Measurements from ENCODE around the gene NKAIN2.

The NKAIN2 gene

DNA sequence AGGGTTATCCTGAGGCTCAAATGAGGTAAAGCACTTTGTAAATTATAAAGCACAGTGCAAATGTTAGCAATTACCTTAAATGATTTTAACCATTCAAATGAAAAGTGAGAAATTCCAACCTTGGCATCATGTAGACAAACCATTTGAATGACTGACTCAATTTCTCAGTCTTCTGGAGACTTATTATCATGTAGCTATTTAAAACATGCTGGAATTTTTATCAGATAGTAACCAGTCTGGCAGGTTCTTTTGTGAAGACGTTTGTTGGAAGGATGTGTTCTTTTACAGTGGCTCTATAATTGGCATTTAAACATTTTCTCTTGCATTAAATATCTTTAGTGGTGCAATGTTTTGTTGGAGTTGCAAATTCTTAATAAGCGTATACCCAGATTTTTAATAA is 386.6 kb downstream of the NKAIN2 start:
- Histone ChIP-seq H3K79me1 (ENCODE audit: low read length) (no peaks in the 10 kb centered on the region), H2AK5ac (ENCODE audit: low read length) (no peak overlapping the region), H2BK15ac (replicated peaks; ENCODE audit: low read depth) (no peak overlapping the region), H2BK120ac (ENCODE audit: low read depth, low read length) (no peak overlapping the region), H4K8ac (ENCODE audit: low read depth, low read length) (no peak overlapping the region), H3K23ac (ENCODE audit: low read length) (no peak overlapping the region), H4K5ac (ENCODE audit: low read length) (no peak overlapping the region), H3K4me3 (ENCODE audit: low read length) (no peak overlapping the region), H3K4me2 (ENCODE audit: low read length) (no peak overlapping the region), H3K18ac (ENCODE audit: low read length) (no peak overlapping the region), H3K36me3 (ENCODE audit: control insufficient read depth, insufficient read depth, low read length) (no peaks in the 10 kb centered on the region), H2BK5ac (ENCODE audit: low read length) (no peak overlapping the region), H3K9ac (ENCODE audit: low read length) (no peak overlapping the region), H3K56ac (ENCODE audit: low read length) (no peak overlapping the region), H3K4me1 (ENCODE audit: control insufficient read depth, low read depth, low read length) (no peaks in the 10 kb centered on the region), H3K27me3 (ENCODE audit: insufficient read depth, low read length, poor library complexity) (no peaks in the 10 kb centered on the region), H3K4ac (ENCODE audit: low read depth, low read length) (no peak overlapping the region), H3K27ac (ENCODE audit: low read depth, low read length) (no peak overlapping the region), H3K79me2 (ENCODE audit: control insufficient read depth, insufficient read depth, low read length) (no peaks in the 10 kb centered on the region)
- WGBS (ENCODE audit: extremely low coverage, insufficient coverage, low lambda C conversion rate): no CpG with 5 or more reads among the region's 2 CpGs
- DNase-seq: peak; percentile 65

- H3K9ac ChIP-seq (ENCODE audit: low read length): no peak overlapping the region
- H4K5ac ChIP-seq (ENCODE audit: low read length): no peak overlapping the region
- no peak overlapping the region for H2BK15ac ChIP-seq (replicated peaks; ENCODE audit: low read depth)
- H4K8ac ChIP-seq (ENCODE audit: low read depth, low read length): no peak overlapping the region
- no CpG with 5 or more reads among the region's 8 CpGs for WGBS (ENCODE audit: extremely low coverage, insufficient coverage, low lambda C conversion rate)
- H2BK5ac ChIP-seq (ENCODE audit: low read length): no peak overlapping the region
- no peak overlapping the region for H3K56ac ChIP-seq (ENCODE audit: low read length)
- H3K4me1 ChIP-seq (ENCODE audit: control insufficient read depth, low read depth, low read length): no peaks in the 10 kb centered on the region
- H3K4ac ChIP-seq (ENCODE audit: low read depth, low read length): no peak overlapping the region
- no peak overlapping the region for H3K18ac ChIP-seq (ENCODE audit: low read length)
- no peak overlapping the region for H3K27ac ChIP-seq (ENCODE audit: low read depth, low read length)
- no peak overlapping the region for H3K4me3 ChIP-seq (ENCODE audit: low read length)
- H2AK5ac ChIP-seq (ENCODE audit: low read length): no peak overlapping the region
- H3K27me3 ChIP-seq (ENCODE audit: insufficient read depth, low read length, poor library complexity): no peaks in the 10 kb centered on the region
- H3K4me2 ChIP-seq (ENCODE audit: low read length): no peak overlapping the region
- H3K36me3 ChIP-seq (ENCODE audit: control insufficient read depth, insufficient read depth, low read length): no peaks in the 10 kb centered on the region
- H3K23ac ChIP-seq (ENCODE audit: low read length): no peak overlapping the region
- H3K79me1 ChIP-seq (ENCODE audit: low read length): no peaks in the 10 kb centered on the region
- H2BK120ac ChIP-seq (ENCODE audit: low read depth, low read length): no peak overlapping the region
- H3K79me2 ChIP-seq (ENCODE audit: control insufficient read depth, insufficient read depth, low read length): no peaks in the 10 kb centered on the region
- no peak for DNase-seq
Measured at GRCh38 chr6:124193132-124193531, 389.5 kb downstream of the NKAIN2 start.

DNA sequence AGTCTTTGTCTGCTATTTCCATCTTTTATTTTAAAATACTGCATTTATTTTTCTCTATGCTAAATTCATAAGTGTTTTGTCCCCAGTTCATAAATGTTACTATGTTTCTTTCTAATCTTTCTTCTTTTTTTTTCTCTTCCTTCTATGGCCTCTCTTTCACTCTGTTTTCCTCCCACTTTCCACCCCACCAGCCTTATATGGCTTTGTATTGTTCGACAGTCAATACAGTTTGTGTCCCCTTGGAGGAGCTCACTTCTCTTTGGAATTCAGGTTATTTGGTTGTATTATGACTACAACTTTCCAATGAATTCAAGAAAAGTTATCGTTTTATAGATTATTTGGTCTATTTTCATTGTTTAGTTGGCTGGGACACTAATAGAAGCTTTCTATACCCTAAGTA is 393.5 kb downstream of the NKAIN2 start:
- Histone ChIP-seq H3K18ac (ENCODE audit: low read length) (no peak overlapping the region), H3K4me3 (ENCODE audit: low read length) (no peak overlapping the region), H3K4me1 (ENCODE audit: control insufficient read depth, low read depth, low read length) (no peaks in the 10 kb centered on the region), H2BK120ac (ENCODE audit: low read depth, low read length) (no peak overlapping the region), H3K4me2 (ENCODE audit: low read length) (no peak overlapping the region), H3K27ac (ENCODE audit: low read depth, low read length) (no peak overlapping the region), H4K8ac (ENCODE audit: low read depth, low read length) (no peak overlapping the region), H3K23ac (ENCODE audit: low read length) (no peak overlapping the region), H3K56ac (ENCODE audit: low read length) (no peak overlapping the region), H3K4ac (ENCODE audit: low read depth, low read length) (no peak overlapping the region), H4K5ac (ENCODE audit: low read length) (no peak overlapping the region), H3K79me2 (ENCODE audit: control insufficient read depth, insufficient read depth, low read length) (no peaks in the 10 kb centered on the region), H3K9ac (ENCODE audit: low read length) (no peak overlapping the region), H3K79me1 (ENCODE audit: low read length) (no peaks in the 10 kb centered on the region), H3K27me3 (ENCODE audit: insufficient read depth, low read length, poor library complexity) (no peaks in the 10 kb centered on the region), H2BK15ac (replicated peaks; ENCODE audit: low read depth) (no peak overlapping the region), H2BK5ac (ENCODE audit: low read length) (no peak overlapping the region), H3K36me3 (ENCODE audit: control insufficient read depth, insufficient read depth, low read length) (no peaks in the 10 kb centered on the region), H2AK5ac (ENCODE audit: low read length) (no peak overlapping the region)
- no CpG with 5 or more reads among the region's 2 CpGs for WGBS (ENCODE audit: extremely low coverage, insufficient coverage, low lambda C conversion rate)
- peak; percentile 43 for DNase-seq

- no peaks in the 10 kb centered on the region for H3K4me1 ChIP-seq (ENCODE audit: control insufficient read depth, low read depth, low read length)
- H3K4ac ChIP-seq (ENCODE audit: low read depth, low read length): no peak overlapping the region
- no peak overlapping the region for H2AK5ac ChIP-seq (ENCODE audit: low read length)
- no peak overlapping the region for H3K4me2 ChIP-seq (ENCODE audit: low read length)
- H3K4me3 ChIP-seq (ENCODE audit: low read length): no peak overlapping the region
- H3K79me1 ChIP-seq (ENCODE audit: low read length): no peaks in the 10 kb centered on the region
- H3K56ac ChIP-seq (ENCODE audit: low read length): no peak overlapping the region
- H3K27ac ChIP-seq (ENCODE audit: low read depth, low read length): no peak overlapping the region
- no peak overlapping the region for H2BK5ac ChIP-seq (ENCODE audit: low read length)
- no peak overlapping the region for H3K18ac ChIP-seq (ENCODE audit: low read length)
- H3K36me3 ChIP-seq (ENCODE audit: control insufficient read depth, insufficient read depth, low read length): no peaks in the 10 kb centered on the region
- DNase-seq: no peak
- H2BK120ac ChIP-seq (ENCODE audit: low read depth, low read length): no peak overlapping the region
- no peak overlapping the region for H3K23ac ChIP-seq (ENCODE audit: low read length)
- H4K8ac ChIP-seq (ENCODE audit: low read depth, low read length): no peak overlapping the region
- WGBS (ENCODE audit: extremely low coverage, insufficient coverage, low lambda C conversion rate): no CpG with 5 or more reads among the region's 3 CpGs
- H3K27me3 ChIP-seq (ENCODE audit: insufficient read depth, low read length, poor library complexity): no peaks in the 10 kb centered on the region
- no peaks in the 10 kb centered on the region for H3K79me2 ChIP-seq (ENCODE audit: control insufficient read depth, insufficient read depth, low read length)
- no peak overlapping the region for H3K9ac ChIP-seq (ENCODE audit: low read length)
- H2BK15ac ChIP-seq (replicated peaks; ENCODE audit: low read depth): no peak overlapping the region
- H4K5ac ChIP-seq (ENCODE audit: low read length): no peak overlapping the region
Measured at GRCh38 chr6:124199286-124199685, 395.6 kb downstream of the NKAIN2 start.

DNA sequence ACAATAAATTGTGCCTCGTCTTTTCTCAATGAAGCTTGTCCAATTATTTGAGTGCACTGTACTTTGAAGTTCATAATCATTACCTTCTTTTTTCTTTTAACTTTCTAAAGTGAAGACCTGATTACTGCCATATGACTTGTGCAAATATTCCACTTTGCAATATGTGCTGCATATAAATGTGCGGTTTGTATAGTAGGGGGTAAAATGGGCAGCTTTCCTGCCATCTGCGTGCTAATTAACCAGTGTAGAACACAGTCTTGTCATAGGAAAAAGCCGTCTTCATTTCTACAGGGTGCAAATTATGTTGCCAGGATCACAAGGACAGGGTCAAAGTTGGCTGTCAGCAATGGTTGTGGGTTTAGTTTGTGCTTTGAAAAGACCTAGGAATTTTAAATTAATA is 397.0 kb downstream of the NKAIN2 start:
- Histone ChIP-seq H3K4me2 (ENCODE audit: low read length) (no peak overlapping the region), H3K23ac (ENCODE audit: low read length) (no peak overlapping the region), H3K27ac (ENCODE audit: low read depth, low read length) (no peak overlapping the region), H2BK120ac (ENCODE audit: low read depth, low read length) (no peak overlapping the region), H3K18ac (ENCODE audit: low read length) (no peak overlapping the region), H4K5ac (ENCODE audit: low read length) (no peak overlapping the region), H2BK5ac (ENCODE audit: low read length) (no peak overlapping the region), H2BK15ac (replicated peaks; ENCODE audit: low read depth) (no peak overlapping the region), H3K56ac (ENCODE audit: low read length) (no peak overlapping the region), H2AK5ac (ENCODE audit: low read length) (no peak overlapping the region), H3K4me3 (ENCODE audit: low read length) (no peak overlapping the region), H4K8ac (ENCODE audit: low read depth, low read length) (no peak overlapping the region), H3K27me3 (ENCODE audit: insufficient read depth, low read length, poor library complexity) (no peaks in the 10 kb centered on the region), H3K36me3 (ENCODE audit: control insufficient read depth, insufficient read depth, low read length) (no peaks in the 10 kb centered on the region), H3K9ac (ENCODE audit: low read length) (no peak overlapping the region), H3K79me2 (ENCODE audit: control insufficient read depth, insufficient read depth, low read length) (no peaks in the 10 kb centered on the region), H3K79me1 (ENCODE audit: low read length) (no peaks in the 10 kb centered on the region), H3K4me1 (ENCODE audit: control insufficient read depth, low read depth, low read length) (no peaks in the 10 kb centered on the region), H3K4ac (ENCODE audit: low read depth, low read length) (no peak overlapping the region)
- no peak for DNase-seq
- WGBS (ENCODE audit: extremely low coverage, insufficient coverage, low lambda C conversion rate): no CpG with 5 or more reads among the region's 4 CpGs

DNA sequence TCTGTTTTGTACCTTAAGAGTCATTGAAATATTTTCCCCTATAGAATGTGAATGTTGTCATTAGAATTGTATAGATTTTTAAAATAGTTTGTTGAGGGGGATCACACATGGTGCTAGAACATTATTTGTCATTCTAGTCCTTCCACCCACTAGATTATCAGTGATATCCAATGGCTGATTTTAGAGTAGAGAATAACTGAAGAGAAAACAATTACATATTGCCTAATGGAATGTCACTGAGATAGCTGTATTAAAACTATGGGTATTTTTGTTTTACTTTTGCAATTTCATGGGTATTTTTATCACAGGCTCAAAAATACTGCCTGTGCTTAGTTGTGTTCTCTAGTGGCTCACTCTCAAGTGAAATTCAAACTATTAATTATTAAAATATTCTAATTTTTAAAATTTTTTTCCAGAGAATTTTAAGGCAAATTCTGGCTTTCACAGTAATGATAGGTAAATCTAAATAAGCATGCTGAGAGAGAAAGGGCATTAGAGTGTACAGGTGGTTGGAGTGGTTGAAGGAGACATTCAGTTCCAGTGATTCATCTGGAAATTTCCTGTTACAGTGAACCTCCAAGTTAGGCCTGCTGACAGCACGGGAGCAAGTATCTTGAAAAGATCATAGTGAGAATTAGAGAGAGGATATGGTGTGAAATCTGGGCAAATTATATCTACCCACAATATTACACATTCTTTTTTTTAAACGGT is 399.6 kb downstream of the NKAIN2 start:
- Histone ChIP-seq H3K79me1 (ENCODE audit: low read length) (no peaks in the 10 kb centered on the region), H3K4me1 (ENCODE audit: control insufficient read depth, low read depth, low read length) (no peaks in the 10 kb centered on the region), H3K9ac (ENCODE audit: low read length) (no peak overlapping the region), H3K4me2 (ENCODE audit: low read length) (no peak overlapping the region), H2BK120ac (ENCODE audit: low read depth, low read length) (no peak overlapping the region), H3K23ac (ENCODE audit: low read length) (no peak overlapping the region), H2BK15ac (replicated peaks; ENCODE audit: low read depth) (no peak overlapping the region), H3K4me3 (ENCODE audit: low read length) (no peak overlapping the region), H4K5ac (ENCODE audit: low read length) (no peak overlapping the region), H2AK5ac (ENCODE audit: low read length) (no peak overlapping the region), H3K79me2 (ENCODE audit: control insufficient read depth, insufficient read depth, low read length) (no peaks in the 10 kb centered on the region), H3K18ac (ENCODE audit: low read length) (no peak overlapping the region), H3K36me3 (ENCODE audit: control insufficient read depth, insufficient read depth, low read length) (no peaks in the 10 kb centered on the region), H3K4ac (ENCODE audit: low read depth, low read length) (no peak overlapping the region), H2BK5ac (ENCODE audit: low read length) (no peak overlapping the region), H3K27ac (ENCODE audit: low read depth, low read length) (no peak overlapping the region), H3K56ac (ENCODE audit: low read length) (no peak overlapping the region), H4K8ac (ENCODE audit: low read depth, low read length) (no peak overlapping the region), H3K27me3 (ENCODE audit: insufficient read depth, low read length, poor library complexity) (no peaks in the 10 kb centered on the region)
- DNase-seq: no peak
- no CpG with 5 or more reads among the region's 2 CpGs for WGBS (ENCODE audit: extremely low coverage, insufficient coverage, low lambda C conversion rate)
